ENCODE data around the gene KMO.

KMO gene

DNA sequence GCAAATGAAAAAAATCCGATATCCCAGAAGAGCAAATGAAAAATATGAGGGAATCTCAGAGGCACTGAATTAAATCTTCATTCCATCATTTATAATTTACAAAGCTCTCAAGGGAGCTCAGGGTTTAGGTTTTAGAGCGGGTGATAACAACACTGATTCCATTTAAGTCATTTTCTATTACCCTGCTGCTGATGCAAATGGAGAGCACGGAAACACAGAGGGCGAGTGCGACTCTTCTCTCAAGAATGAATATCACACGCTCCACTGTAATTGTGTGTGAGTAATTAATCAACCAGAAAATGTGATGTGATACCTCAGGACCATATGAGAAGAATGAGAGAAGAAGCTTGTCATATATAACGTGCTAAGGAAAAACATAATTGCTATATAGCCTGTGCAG is 85.2 kb downstream of the KMO start:
- no peak overlapping the region for H3K4me3 ChIP-seq (ENCODE audit: low read length)
- TF ChIP-seq, protein P1, sequence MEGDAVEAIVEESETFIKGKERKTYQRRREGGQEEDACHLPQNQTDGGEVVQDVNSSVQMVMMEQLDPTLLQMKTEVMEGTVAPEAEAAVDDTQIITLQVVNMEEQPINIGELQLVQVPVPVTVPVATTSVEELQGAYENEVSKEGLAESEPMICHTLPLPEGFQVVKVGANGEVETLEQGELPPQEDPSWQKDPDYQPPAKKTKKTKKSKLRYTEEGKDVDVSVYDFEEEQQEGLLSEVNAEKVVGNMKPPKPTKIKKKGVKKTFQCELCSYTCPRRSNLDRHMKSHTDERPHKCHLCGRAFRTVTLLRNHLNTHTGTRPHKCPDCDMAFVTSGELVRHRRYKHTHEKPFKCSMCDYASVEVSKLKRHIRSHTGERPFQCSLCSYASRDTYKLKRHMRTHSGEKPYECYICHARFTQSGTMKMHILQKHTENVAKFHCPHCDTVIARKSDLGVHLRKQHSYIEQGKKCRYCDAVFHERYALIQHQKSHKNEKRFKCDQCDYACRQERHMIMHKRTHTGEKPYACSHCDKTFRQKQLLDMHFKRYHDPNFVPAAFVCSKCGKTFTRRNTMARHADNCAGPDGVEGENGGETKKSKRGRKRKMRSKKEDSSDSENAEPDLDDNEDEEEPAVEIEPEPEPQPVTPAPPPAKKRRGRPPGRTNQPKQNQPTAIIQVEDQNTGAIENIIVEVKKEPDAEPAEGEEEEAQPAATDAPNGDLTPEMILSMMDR (conservative IDR thresholded peaks at IDR 0.05; ENCODE audit: low read length) = no peak
- DNase-seq (ENCODE audit: low read depth) = no peak

DNA sequence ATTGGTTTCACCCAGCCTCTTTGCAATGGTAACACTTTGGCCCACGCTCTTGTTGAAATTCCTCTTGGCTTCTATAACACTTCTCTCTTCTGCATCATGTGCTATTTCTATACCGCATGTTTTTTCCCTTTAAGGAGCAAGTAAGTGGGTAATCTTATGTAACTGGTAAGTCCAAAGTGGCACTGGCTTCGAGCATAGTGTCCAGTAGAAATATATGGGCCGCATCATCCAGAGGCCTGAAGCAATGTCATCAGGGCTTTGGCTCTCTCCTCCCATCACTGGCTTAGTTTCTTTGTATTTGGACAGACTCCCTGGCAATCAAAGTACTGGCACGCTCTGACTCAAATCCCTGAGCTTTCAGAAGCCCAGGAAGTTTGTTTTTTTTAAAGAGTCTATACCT is 90.5 kb downstream of the KMO start:
- TF ChIP-seq, protein P1 (conservative IDR thresholded peaks at IDR 0.05; ENCODE audit: low read length) = no peak
- no peak for DNase-seq (ENCODE audit: low read depth)

DNA sequence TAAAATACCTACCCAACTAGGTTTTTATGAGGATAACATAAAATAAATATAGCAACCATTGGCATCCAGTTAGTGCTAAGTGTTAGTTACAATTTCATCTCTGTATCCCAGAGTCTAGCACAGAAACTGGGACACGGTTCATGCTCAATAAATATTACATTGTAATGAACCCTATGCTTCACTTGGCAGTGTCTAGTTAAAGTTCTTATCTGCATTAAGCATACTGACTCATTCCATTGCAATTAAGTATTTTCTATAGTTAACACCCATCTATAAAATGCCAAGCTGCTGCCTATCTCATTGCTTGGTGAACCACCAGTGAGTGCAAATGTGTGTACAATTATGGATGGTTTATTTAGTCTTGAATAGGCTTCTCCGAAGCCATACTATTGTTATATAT is 92.8 kb downstream of the KMO start:
- TF ChIP-seq, protein P1 (conservative IDR thresholded peaks at IDR 0.05; ENCODE audit: low read length) = no peak
- no peak overlapping the region for H3K4me3 ChIP-seq (ENCODE audit: low read length)
- DNase-seq (ENCODE audit: low read depth) = no peak

More for the DNA sequence above, 90.5 kb downstream of the KMO start:
- H3K4me3 ChIP-seq (ENCODE audit: low read length) = no peak overlapping the region

DNA sequence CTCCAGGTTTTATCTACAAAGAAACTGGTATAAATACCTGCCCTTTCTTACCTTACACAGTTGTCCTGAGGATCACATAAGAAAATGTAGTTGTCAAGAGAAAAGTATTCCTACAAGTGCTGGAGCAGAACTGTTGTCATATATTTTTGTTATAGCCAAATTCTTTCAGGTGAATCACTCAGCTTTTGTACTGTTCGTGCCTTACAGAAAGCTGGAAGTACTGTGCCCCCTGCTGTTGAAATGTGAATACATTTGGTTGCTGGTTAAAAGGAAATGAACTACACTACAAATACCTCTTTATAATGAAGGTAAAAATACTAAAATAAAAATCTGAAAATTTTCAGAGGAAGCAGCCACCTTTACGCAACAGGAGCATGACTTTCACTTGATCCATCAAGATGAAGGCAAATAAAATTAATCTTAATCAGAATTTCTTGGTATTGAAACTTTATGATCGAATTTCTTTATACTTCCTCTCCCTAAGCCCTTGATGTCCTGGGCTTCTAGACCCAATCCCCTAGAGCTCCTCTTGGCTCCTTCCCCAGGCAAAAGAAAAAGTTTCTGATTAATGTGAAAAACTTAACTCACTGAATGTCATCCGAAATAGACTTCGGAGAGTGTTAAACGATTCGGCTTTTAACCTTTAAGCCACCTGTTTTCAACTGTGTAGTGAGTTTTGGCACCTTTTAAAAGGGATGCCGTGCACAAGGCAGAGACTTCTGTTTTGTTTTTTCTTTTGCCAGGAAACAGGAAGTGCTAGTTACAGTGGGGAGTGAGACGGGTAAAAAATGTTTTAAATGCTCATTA is 95.5 kb downstream of the KMO start:
- TF ChIP-seq, protein P1 (conservative IDR thresholded peaks at IDR 0.05; ENCODE audit: low read length) = peak; percentile 74
- DNase-seq (ENCODE audit: low read depth) = peak; percentile 77
- no peak overlapping the region for H3K4me3 ChIP-seq (ENCODE audit: low read length)

DNA sequence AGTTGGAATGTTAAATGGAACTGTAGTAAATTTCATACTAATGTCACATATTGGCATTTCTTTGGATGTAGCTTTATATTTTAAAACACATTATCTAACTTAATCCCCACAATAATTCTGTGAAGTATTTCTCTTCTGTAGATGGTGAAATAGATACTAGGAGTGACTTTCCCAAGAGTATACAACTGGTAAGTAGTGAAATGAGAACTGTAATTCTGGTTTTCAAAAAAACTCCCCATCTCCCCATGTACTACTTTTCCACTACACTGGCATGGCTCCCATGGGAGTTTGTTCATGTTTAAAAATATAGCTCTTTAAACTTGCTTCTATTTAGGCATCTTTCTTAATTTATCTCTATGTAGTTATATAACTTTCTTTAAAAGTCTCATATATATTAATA is 97.8 kb downstream of the KMO start:
- TF ChIP-seq, protein P1 (conservative IDR thresholded peaks at IDR 0.05; ENCODE audit: low read length) = no peak

DNA sequence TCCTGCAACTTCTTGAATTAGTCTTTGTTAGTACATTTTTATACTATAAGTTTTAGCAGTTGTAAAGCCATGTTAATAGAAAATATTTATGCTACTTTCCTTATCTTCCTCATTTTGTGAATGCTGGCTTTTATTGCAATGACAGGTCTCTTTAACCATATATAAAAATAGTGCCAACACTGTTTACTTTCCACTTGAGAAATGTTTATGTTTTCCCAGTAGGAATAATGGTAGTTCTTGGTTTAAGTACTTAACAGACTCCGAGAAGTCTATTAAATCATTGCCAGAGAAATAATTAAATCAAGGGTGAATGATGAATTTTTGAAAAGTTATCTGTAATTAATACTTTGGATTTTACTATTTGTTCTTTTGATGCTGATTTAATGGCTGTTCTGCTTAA is 98.3 kb downstream of the KMO start:
- no peak for DNase-seq (ENCODE audit: low read depth)
- TF ChIP-seq, protein P1 (conservative IDR thresholded peaks at IDR 0.05; ENCODE audit: low read length) = no peak
- H3K4me3 ChIP-seq (ENCODE audit: low read length) = no peak overlapping the region

More for the DNA sequence above, 97.8 kb downstream of the KMO start:
- H3K4me3 ChIP-seq (ENCODE audit: low read length) = no peak overlapping the region
- no peak for DNase-seq (ENCODE audit: low read depth)

DNA sequence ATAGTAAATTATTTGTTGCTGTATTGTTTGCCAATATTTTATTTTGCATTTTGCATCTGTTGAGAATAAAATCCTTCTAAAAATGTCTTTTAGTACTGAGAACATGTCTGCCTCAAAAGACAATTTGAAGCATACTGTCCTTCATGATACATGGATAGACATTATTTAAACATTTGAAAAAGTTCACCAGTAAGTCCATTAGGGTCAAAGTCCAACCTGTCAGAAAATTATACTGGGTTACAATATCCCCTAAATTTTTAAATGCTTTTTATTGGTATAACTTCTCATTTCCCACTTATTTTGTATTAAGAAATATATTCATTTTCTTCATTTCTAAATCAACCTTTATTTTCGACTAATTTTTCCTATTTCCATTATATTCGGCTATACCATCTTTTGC is 98.7 kb downstream of the KMO start:
- H3K4me3 ChIP-seq (ENCODE audit: low read length) = no peak overlapping the region
- DNase-seq (ENCODE audit: low read depth) = no peak
- TF ChIP-seq, protein P1 (conservative IDR thresholded peaks at IDR 0.05; ENCODE audit: low read length) = no peak

Data from AG10803 (cell line).